ENCODE data around the gene IDH3G. TPM values are rescaled to one million over a fixed set of nuclear protein-coding genes. Genes with fewer than 3 reads are reported as not detected.
A peak's percentile ranks its signal among the peaks of the same experiment; 100 is the strongest.
"Not testable (repeated sequence)": the region's sequence is repeated elsewhere in the genome, so short reads cannot be mapped to it uniquely, and the experiment has no call there.

The IDH3G gene
- total RNA-seq, 1 donor from 2014 or later = 70.2 TPM

GRCh38 chrX:153824348-153824747, 30.2 kb upstream of the IDH3G start:
- peaks cover 14% of the 10 kb centered on the region for H3K4me1 Mint-ChIP-seq
- intact Hi-C loops (cut with micrococcal nuclease) = loop anchor here (5.0 kb wide), 1 partner anchor 53 kb away; no protein-coding TSS in a partner anchor

GRCh38 chrX:153821066-153821465, 26.9 kb upstream of the IDH3G start:
- DNase-seq = no peak
- Mint-ChIP-seq H3K27ac (no peak overlapping the region), H3K4me1 (peaks cover 22% of the 10 kb centered on the region), H3K4me3 (no peak overlapping the region), H3K9me3 (no peaks in the 10 kb centered on the region), H3K27me3 (peaks cover 13% of the 10 kb centered on the region), H3K36me3 (ENCODE audit: low read depth) (no peaks in the 10 kb centered on the region)
- intact Hi-C loops (cut with micrococcal nuclease) = loop anchor here (5.0 kb wide), 1 partner anchor 56 kb away; no protein-coding TSS in a partner anchor

More at GRCh38 chrX:153824348-153824747, 30.2 kb upstream of the IDH3G start:
- H3K27ac Mint-ChIP-seq = no peak overlapping the region
- H3K9me3 Mint-ChIP-seq = no peaks in the 10 kb centered on the region
- H3K4me3 Mint-ChIP-seq = no peak overlapping the region
- peaks cover 27% of the 10 kb centered on the region for H3K27me3 Mint-ChIP-seq
- DNase-seq = no peak
- H3K36me3 Mint-ChIP-seq (ENCODE audit: low read depth) = no peaks in the 10 kb centered on the region

GRCh38 chrX:153820601-153821000, 26.4 kb upstream of the IDH3G start:
- no peak for DNase-seq
- H3K4me3 Mint-ChIP-seq = no peak overlapping the region

GRCh38 chrX:153819384-153820040, 25.3 kb upstream of the IDH3G start:
- intact Hi-C loops (cut with micrococcal nuclease) = loop anchor here (5.0 kb wide), 1 partner anchor 58 kb away; no protein-coding TSS in a partner anchor
- Mint-ChIP-seq H3K27ac (no peak overlapping the region), H3K4me3 (peak overlapping the region; percentile 47), H3K36me3 (ENCODE audit: low read depth) (no peaks in the 10 kb centered on the region), H3K27me3 (peaks cover 15% of the 10 kb centered on the region), H3K4me1 (peaks cover 23% of the 10 kb centered on the region), H3K9me3 (no peaks in the 10 kb centered on the region)
- DNase-seq = no peak

More at GRCh38 chrX:153820601-153821000, 26.4 kb upstream of the IDH3G start:
- no peak overlapping the region for H3K27ac Mint-ChIP-seq
- no peaks in the 10 kb centered on the region for H3K9me3 Mint-ChIP-seq
- no peaks in the 10 kb centered on the region for H3K36me3 Mint-ChIP-seq (ENCODE audit: low read depth)
- peaks cover 13% of the 10 kb centered on the region for H3K27me3 Mint-ChIP-seq
- intact Hi-C loops (cut with micrococcal nuclease) = loop anchor here (5.0 kb wide), 1 partner anchor 57 kb away; no protein-coding TSS in a partner anchor
- H3K4me1 Mint-ChIP-seq = peaks cover 22% of the 10 kb centered on the region

GRCh38 chrX:153818571-153819383, 24.6 kb upstream of the IDH3G start:
- Mint-ChIP-seq H3K27me3 (peaks cover 13% of the 10 kb centered on the region), H3K4me1 (peaks cover 23% of the 10 kb centered on the region), H3K4me3 (peak overlapping the region; percentile 47), H3K36me3 (ENCODE audit: low read depth) (no peaks in the 10 kb centered on the region), H3K9me3 (no peaks in the 10 kb centered on the region), H3K27ac (no peak overlapping the region)
- intact Hi-C loops (cut with micrococcal nuclease) = no loop called here
- peak; percentile 89 for DNase-seq

GRCh38 chrX:153818064-153818463, 23.9 kb upstream of the IDH3G start:
- peaks cover 15% of the 10 kb centered on the region for H3K27me3 Mint-ChIP-seq
- H3K36me3 Mint-ChIP-seq (ENCODE audit: low read depth); intact Hi-C loops (cut with micrococcal nuclease); H3K9me3 Mint-ChIP-seq; DNase-seq; H3K4me3 Mint-ChIP-seq; H3K27ac Mint-ChIP-seq: not testable (repeated sequence)
- peaks cover 23% of the 10 kb centered on the region for H3K4me1 Mint-ChIP-seq

- intact Hi-C loops (cut with micrococcal nuclease) = no loop called here
- H3K9me3 Mint-ChIP-seq = no peaks in the 10 kb centered on the region
- peak overlapping the region; percentile 56 for H3K4me3 Mint-ChIP-seq
- H3K27ac Mint-ChIP-seq = peak overlapping the region; percentile 41
- DNase-seq = peak; percentile 81
- H3K27me3 Mint-ChIP-seq = peaks cover 18% of the 10 kb centered on the region
- peaks cover 16% of the 10 kb centered on the region for H3K4me1 Mint-ChIP-seq
- no peaks in the 10 kb centered on the region for H3K36me3 Mint-ChIP-seq (ENCODE audit: low read depth)
Measured at GRCh38 chrX:153816831-153817690, 22.9 kb upstream of the IDH3G start.

DNA sequence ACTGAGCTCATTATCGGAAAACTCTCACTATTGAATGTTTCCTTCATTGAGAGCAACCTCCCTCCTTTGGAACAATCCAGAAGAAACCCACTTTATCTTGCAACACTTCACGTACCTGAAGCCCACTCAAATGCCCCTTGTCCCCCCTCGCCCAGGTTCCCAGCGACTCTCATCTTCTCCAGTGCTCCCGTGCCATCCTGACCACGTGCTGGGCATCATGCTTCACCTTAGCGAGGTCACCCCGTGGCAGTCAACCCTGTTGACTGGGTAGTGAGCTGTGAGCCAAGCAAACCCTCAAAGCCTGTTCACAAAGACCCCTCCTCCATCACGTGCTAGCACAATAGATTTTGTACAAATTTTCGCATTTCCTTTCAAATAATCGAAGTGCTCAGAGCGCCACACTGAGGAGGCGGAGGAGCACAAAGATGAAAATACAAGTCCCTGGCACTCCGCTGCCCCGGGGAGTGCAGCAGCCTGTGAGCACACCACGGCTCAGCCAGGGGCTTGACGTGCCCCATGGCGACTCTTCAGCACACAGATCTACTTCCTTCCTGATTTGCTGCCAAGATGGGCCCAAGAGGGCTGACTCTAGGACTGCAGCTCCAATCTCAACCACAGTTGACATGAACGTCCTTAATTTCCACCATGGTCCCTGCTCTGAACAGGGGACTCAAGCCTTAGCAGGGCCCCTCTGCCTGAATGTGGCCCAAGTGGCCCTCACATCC, 20.6 kb upstream of the IDH3G start:
- intact Hi-C loops (cut with micrococcal nuclease) = no loop called here
- H3K4me1 Mint-ChIP-seq = peaks cover 13% of the 10 kb centered on the region
- H3K4me3 Mint-ChIP-seq = no peak overlapping the region
- no peak overlapping the region for H3K27ac Mint-ChIP-seq
- no peaks in the 10 kb centered on the region for H3K36me3 Mint-ChIP-seq (ENCODE audit: low read depth)
- no peak for DNase-seq
- H3K9me3 Mint-ChIP-seq = no peaks in the 10 kb centered on the region
- peaks cover 23% of the 10 kb centered on the region for H3K27me3 Mint-ChIP-seq

DNA sequence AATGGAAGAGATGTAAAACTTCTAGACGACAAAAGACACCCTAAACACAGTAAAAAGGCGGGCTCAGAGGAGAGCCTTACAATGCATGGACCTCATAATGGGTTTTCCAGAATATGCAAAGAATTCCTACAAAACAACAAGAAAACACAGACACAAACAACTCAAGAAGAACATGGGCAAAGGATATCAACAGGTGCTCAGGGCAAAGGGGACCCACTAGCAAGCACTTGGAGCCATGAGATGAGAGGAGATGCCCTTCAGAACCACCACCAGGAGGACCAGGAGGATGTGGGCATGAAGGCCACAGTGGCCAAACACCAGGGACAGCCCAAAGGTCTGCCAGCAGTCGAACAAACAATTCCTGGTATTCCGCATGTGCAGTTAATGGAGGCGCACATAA, 19.0 kb upstream of the IDH3G start:
- no peak for DNase-seq
- no peaks in the 10 kb centered on the region for H3K9me3 Mint-ChIP-seq
- no peak overlapping the region for H3K4me3 Mint-ChIP-seq
- peaks cover 13% of the 10 kb centered on the region for H3K4me1 Mint-ChIP-seq
- H3K27me3 Mint-ChIP-seq = peaks cover 20% of the 10 kb centered on the region
- H3K36me3 Mint-ChIP-seq (ENCODE audit: low read depth) = no peaks in the 10 kb centered on the region
- intact Hi-C loops (cut with micrococcal nuclease) = no loop called here
- H3K27ac Mint-ChIP-seq = no peak overlapping the region

DNA sequence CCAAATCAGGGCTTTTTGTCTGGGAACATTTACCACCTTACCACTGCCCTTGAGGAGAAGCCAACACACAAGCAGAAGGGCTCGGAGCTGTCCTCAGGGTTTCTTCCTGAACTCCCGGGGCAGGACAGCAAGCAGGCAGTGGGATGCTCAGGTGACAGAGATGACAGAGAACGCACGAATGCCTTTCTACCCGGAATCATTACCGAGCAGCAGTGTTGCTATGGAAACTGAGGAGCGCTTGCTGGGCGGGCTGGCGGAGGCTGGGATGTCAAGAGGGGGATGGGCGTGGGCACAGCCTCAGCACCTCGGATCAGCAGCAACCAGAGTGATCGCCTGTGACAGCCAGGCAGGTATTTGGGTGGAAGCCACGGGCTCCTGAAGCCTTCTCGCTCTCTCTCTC, 18.0 kb upstream of the IDH3G start:
- Mint-ChIP-seq H3K4me3 (no peak overlapping the region), H3K9me3 (no peaks in the 10 kb centered on the region), H3K36me3 (ENCODE audit: low read depth) (no peaks in the 10 kb centered on the region), H3K27ac (no peak overlapping the region), H3K4me1 (peaks cover 9% of the 10 kb centered on the region), H3K27me3 (peaks cover 20% of the 10 kb centered on the region)
- intact Hi-C loops (cut with micrococcal nuclease) = no loop called here
- no peak for DNase-seq

- Mint-ChIP-seq H3K27me3 (peaks cover 7% of the 10 kb centered on the region), H3K4me1 (no peaks in the 10 kb centered on the region), H3K36me3 (ENCODE audit: low read depth) (no peaks in the 10 kb centered on the region), H3K9me3 (no peaks in the 10 kb centered on the region), H3K27ac (no peak overlapping the region), H3K4me3 (no peak overlapping the region)
- intact Hi-C loops (cut with micrococcal nuclease) = no loop called here
- DNase-seq = no peak
Measured at GRCh38 chrX:153807976-153808375, 13.8 kb upstream of the IDH3G start.

DNA sequence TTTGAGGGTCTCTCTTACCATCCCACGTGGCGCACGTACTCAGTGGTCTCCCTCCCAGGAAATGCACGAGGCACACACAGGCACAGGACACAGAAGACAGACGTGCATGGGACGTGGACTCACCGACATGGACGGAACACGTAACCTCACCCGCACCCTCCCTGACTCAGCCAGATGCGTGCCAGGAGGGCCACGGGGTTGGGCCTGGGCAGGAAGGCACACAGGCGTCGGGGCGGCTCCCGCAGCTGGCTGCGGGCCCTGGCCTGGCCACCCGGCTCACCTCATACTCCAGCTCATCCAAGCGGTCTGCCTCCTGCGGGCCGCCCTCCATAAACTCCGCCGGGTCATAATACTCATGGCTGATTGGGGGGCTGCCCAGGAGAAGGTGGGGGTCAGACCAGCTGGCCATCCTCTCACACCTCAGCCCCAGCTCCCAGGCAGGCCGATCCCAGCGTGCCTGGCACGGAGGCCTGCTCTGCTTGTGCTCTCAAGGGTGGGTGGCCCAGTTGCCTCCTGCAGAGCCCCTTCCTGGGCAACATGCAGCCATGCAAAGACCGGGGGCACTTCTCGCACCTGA, 12.9 kb upstream of the IDH3G start:
- Mint-ChIP-seq H3K27ac (no peak overlapping the region), H3K4me3 (no peak overlapping the region), H3K27me3 (peaks cover 4% of the 10 kb centered on the region), H3K9me3 (no peaks in the 10 kb centered on the region), H3K36me3 (ENCODE audit: low read depth) (no peaks in the 10 kb centered on the region), H3K4me1 (no peaks in the 10 kb centered on the region)
- intact Hi-C loops (cut with micrococcal nuclease) = no loop called here
- no peak for DNase-seq

DNA sequence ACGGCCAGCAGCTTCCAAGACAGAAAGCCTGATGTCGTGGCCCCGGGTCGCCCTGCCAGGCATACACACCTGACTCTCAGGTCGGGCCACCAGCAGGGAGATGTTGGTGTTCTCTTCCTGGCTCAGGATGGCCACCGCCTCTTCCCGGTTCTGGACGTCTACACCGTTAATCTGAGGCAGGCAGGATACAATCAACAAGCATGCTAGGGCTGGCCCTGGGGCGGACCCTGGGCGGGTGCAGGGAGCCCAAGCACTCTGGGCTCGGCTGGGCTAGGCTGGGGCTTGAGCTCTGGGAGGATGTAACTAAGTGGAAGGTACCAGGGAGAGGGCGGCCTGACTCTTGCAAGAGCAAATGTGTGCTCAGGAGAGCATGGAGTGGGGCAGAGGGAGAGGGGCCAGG, 11.3 kb upstream of the IDH3G start:
- Mint-ChIP-seq H3K27ac (no peak overlapping the region), H3K27me3 (no peaks in the 10 kb centered on the region), H3K9me3 (no peaks in the 10 kb centered on the region), H3K36me3 (ENCODE audit: low read depth) (no peaks in the 10 kb centered on the region), H3K4me1 (no peaks in the 10 kb centered on the region), H3K4me3 (no peak overlapping the region)
- intact Hi-C loops (cut with micrococcal nuclease) = no loop called here
- no peak for DNase-seq
